IPS DF 4.7 (cell line): ENCODE data around the gene BTF3L4.

ENCODE experiments used
- DNase-seq: peaks from one replicate; pipeline ENCODE4 v3.0.0-alpha.2; 2013; ENCODE audit warnings: low spot score; ENCODE audit errors: extremely low read depth

Gene BTF3L4

DNA sequence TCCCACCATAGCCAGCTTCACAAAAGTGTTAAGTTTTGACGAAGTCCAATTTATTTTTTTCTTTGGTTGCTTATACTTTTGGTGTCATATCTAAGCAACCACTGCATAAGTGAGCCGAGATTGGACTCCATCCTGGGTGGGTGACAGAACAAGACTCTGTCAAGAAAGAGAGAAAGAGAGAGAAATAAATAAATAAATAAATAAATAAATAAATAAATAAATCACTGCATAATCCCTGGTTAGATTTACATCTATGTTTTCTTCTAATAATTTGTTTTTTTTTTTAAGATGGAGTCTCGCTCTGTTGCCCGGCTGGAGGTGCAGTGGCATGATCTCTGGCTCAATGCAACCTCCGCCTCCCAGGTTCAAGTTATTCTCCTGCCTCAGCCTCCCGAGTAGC, 67.5 kb downstream of the BTF3L4 start:
- no peak for DNase-seq

DNA sequence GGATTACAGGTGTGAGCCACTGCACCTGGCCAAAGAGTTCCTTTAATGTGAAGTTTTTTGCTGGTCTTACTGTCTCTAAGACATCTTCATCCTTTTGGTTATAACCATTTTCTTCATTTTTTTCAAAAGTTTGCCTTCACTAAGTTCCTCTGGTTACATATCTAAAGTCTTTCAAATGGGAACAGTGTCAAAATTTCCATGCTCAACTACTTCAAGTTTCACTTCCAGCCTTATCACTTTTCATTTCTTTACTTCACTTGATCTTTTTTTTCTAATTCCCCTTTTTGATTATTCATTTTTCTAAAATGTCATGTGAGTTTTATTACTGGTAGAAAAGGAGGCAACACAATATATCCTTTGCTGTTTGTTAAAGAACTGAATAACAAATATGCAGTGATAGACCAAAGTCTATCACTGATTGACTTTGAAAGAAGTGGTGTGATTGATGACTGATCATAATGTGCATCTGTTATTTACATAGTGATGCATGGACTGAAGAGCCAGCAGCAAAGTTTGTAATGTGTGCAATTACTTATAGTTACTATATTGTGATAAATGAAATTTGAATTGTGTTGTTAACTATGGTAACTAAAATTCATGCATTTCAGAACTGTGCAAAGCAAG, 69.8 kb downstream of the BTF3L4 start:
- DNase-seq: no peak

DNA sequence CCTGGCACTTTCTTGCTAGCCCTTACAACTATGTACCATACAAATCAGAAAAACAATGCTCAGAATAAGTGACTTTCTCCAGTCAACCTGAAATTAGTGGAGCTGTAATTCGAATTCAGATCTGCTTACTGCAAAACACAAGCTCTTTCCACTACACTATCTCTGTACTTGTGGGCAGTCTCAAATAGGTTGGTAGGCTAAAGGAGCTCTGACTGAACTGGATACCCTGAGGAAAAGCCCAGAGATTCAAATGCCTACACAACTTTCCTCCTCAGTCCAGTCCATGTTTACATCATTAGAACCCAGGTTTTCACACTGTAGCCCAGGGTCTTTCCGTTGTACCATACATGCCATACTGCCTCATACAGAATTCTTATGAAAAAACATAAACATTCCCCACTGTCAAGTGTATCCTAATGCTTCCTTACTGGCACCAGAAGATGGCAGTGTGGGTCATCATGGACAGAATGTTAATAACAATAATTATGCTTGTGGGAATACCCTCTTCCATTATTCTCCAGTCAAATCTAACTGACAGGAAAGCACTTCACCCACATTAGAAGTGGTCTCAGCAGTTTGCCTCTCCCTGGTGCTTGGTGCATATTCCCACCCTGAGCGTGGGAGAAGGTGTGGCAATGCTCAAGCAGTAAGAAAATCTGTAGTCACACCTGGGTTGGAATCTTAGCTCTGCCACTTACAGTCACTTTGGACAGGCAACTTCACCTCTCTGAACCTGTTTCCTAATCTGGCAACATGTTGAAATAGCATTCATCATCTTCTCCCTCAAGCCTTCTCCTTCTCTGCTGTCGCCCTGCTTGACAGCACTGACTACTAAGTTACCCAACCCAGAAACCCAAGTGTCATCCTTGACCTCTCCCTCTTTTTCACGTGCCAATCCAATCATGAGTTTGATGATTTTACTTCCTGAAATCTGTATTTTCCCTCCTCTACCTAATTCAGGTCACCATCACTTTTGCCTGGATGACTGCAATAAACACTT, 71.4 kb downstream of the BTF3L4 start:
- no peak for DNase-seq

DNA sequence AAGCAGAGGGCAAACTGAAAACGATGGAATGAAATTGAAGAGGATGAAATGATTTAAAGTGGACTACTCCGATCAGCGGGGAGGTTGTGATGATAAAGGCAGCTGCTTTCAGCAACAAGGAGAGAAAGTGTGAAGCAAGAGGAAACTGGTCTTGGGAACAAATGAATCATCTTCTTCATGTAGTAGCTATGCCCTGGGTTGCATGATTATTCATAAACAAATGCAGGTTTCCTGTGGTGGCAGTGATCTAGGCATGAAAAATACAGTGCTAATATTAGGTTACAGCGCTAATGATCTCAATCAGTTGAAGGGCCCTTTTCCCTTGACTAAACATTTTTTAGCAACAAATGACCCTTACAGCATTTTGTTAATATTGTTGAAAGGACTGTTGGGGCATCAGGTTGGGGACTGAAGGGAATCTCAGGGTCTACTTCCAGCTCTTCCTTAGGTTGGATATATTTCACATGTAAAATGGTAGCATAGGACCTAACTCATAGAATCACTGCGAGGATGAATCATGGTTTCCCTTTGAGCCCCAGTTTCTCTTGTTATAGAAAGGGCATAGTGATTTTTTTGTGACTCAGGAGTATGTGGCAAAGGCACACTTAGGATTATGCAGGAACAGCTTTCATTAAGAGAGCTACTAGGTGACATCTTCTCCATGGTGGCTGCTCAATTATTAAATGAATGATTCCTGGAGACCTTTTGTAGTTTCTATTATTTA, 83.9 kb downstream of the BTF3L4 start:
- DNase-seq: no peak
